Osteoblast (primary cell): ENCODE measurements around the gene CAP1. TPM values are rescaled to one million over a fixed set of nuclear protein-coding genes. Genes with fewer than 3 reads are reported as not detected.

ENCODE experiments used
- DNase-seq: peaks from one replicate; pipeline ENCODE4 v3.0.0; 2011; ENCODE audit warnings: low spot score, mixed read lengths; ENCODE audit not compliant: insufficient read length; ENCODE audit errors: missing footprints
- H2AFZ ChIP-seq: 2 replicates; pipeline ENCODE4 v1.6.0; 2011; ENCODE audit warnings: mild to moderate bottlenecking, low read length
- H3K27ac ChIP-seq: 2 replicates; pipeline ENCODE4 v1.5.1; 2011; ENCODE audit warnings: mild to moderate bottlenecking, low read depth, low read length, moderate library complexity
- H3K27me3 ChIP-seq: 2 replicates; pipeline ENCODE4 v1.6.0; 2012; ENCODE audit warnings: mild to moderate bottlenecking, control low read depth, inconsistent platforms, low read length, moderate library complexity; ENCODE audit not compliant: insufficient read depth
- H3K36me3 ChIP-seq: 2 replicates; pipeline ENCODE4 v1.5.1; 2011; ENCODE audit warnings: mild to moderate bottlenecking, low read length, control low read depth, moderate library complexity; ENCODE audit not compliant: insufficient read depth
- H3K4me1 ChIP-seq: 2 replicates; pipeline ENCODE4 v1.5.1; 2011; ENCODE audit warnings: mild to moderate bottlenecking, low read length, control low read depth, moderate library complexity; ENCODE audit not compliant: insufficient read depth
- H3K4me2 ChIP-seq: 2 replicates; pipeline ENCODE4 v1.6.0; 2011; ENCODE audit warnings: mild to moderate bottlenecking, low read length; ENCODE audit not compliant: insufficient read depth
- H3K4me3 ChIP-seq: fragments of 200-600 bp; sonication (generic); 3 replicates; pipeline ENCODE4 v1.5.1; 2012; ENCODE audit warnings: mild to moderate bottlenecking, low read length, inconsistent platforms; ENCODE audit not compliant: insufficient read depth
- H3K79me2 ChIP-seq: 2 replicates; pipeline ENCODE4 v1.6.0; 2012; ENCODE audit warnings: mild to moderate bottlenecking, low read length, control low read depth, inconsistent platforms; ENCODE audit not compliant: insufficient read depth
- H3K9me3 ChIP-seq: 2 replicates; pipeline ENCODE4 v1.5.1; 2011; ENCODE audit warnings: low read depth, low read length, control low read depth
- H4K20me1 ChIP-seq: 2 replicates; pipeline ENCODE4 v1.6.0; 2012; ENCODE audit warnings: mild to moderate bottlenecking, low read length, control low read depth; ENCODE audit not compliant: insufficient read depth
- CTCF ChIP-seq: IDR thresholded peaks from 2 replicates; pipeline ENCODE4 v1.5.1; 2011; ENCODE audit warnings: mild to moderate bottlenecking, low read depth, low read length, moderate library complexity; ENCODE audit errors: extremely low read depth
- total RNA-seq: library from RNA; depleted of rRNA; stranded (reverse); fragments of >200 nt; gene quantifications from 2 replicates; pipeline ENCODE4 v1.2.3, GENCODE V29; 2012

Gene CAP1
- total RNA-seq, 1 donor, result 390 TPM

GRCh38 chr1:40067851-40068250 is 27.3 kb downstream of the CAP1 start:
- Histone ChIP-seq H3K27ac (no peak overlapping the region), H4K20me1 (peaks cover 10% of the 10 kb centered on the region), H3K36me3 (peaks cover 90% of the 10 kb centered on the region), H3K4me3 (no peak overlapping the region), H2AFZ (no peak overlapping the region), H3K27me3 (no peaks in the 10 kb centered on the region), H3K4me2 (no peak overlapping the region), H3K4me1 (no peaks in the 10 kb centered on the region), H3K79me2 (peaks cover 29% of the 10 kb centered on the region), H3K9me3 (no peaks in the 10 kb centered on the region)
- TF ChIP-seq CTCF, result no peak
- DNase-seq, result no peak

- H3K4me3 ChIP-seq, result no peak overlapping the region
- H3K4me1 ChIP-seq, result peaks cover 9% of the 10 kb centered on the region
- no peak overlapping the region for H3K27ac ChIP-seq
- TF ChIP-seq CTCF, result no peak
- no peak for DNase-seq
- H3K79me2 ChIP-seq, result peaks cover 3% of the 10 kb centered on the region
- no peaks in the 10 kb centered on the region for H3K9me3 ChIP-seq
- H2AFZ ChIP-seq, result no peak overlapping the region
- H4K20me1 ChIP-seq, result peaks cover 10% of the 10 kb centered on the region
- H3K27me3 ChIP-seq, result no peaks in the 10 kb centered on the region
- H3K4me2 ChIP-seq, result no peak overlapping the region
- peaks cover 77% of the 10 kb centered on the region for H3K36me3 ChIP-seq
Observed at GRCh38 chr1:40072142-40072541, 31.6 kb downstream of the CAP1 start.

- no peak for TF ChIP-seq CTCF
- peaks cover 16% of the 10 kb centered on the region for H3K4me1 ChIP-seq
- peaks cover 2% of the 10 kb centered on the region for H3K79me2 ChIP-seq
- H3K36me3 ChIP-seq, result peaks cover 75% of the 10 kb centered on the region
- H3K4me3 ChIP-seq, result no peak overlapping the region
- H2AFZ ChIP-seq, result no peak overlapping the region
- no peaks in the 10 kb centered on the region for H3K27me3 ChIP-seq
- H4K20me1 ChIP-seq, result peaks cover 8% of the 10 kb centered on the region
- H3K27ac ChIP-seq, result no peak overlapping the region
- H3K9me3 ChIP-seq, result no peaks in the 10 kb centered on the region
- H3K4me2 ChIP-seq, result no peak overlapping the region
- DNase-seq, result no peak
Observed at GRCh38 chr1:40073062-40073461, 32.5 kb downstream of the CAP1 start.

- H3K4me2 ChIP-seq, result no peak overlapping the region
- H3K79me2 ChIP-seq, result no peaks in the 10 kb centered on the region
- DNase-seq, result no peak
- H4K20me1 ChIP-seq, result peaks cover 8% of the 10 kb centered on the region
- H3K4me3 ChIP-seq, result no peak overlapping the region
- TF ChIP-seq CTCF, result no peak
- no peak overlapping the region for H3K27ac ChIP-seq
- H3K4me1 ChIP-seq, result peaks cover 16% of the 10 kb centered on the region
- no peak overlapping the region for H2AFZ ChIP-seq
- no peaks in the 10 kb centered on the region for H3K27me3 ChIP-seq
- no peaks in the 10 kb centered on the region for H3K9me3 ChIP-seq
- peaks cover 67% of the 10 kb centered on the region for H3K36me3 ChIP-seq
Observed at GRCh38 chr1:40075266-40075665, 34.7 kb downstream of the CAP1 start.
